A673 (cell line): ENCODE results near the gene GJB5. TPM values are rescaled to one million over a fixed set of nuclear protein-coding genes. Genes with fewer than 3 reads are reported as not detected.

Source experiments
- BruUV-seq: library from RNA; stranded (reverse); fragments of 400-500 nt; replicated peaks from 2 replicates; lab custom pipeline; 2021; lab: Mats Ljungman, UMichigan
- CTCF ChIA-PET: fragments of 300-600 bp; sonication (Branson Sonifier 250); formaldehyde crosslinking; loops from one replicate; lab custom pipeline; 2022; ENCODE audit warnings: antibody characterized with exemption; lab: Charles Lee
- POLR2A ChIA-PET: fragments of 300-600 bp; sonication (Branson Sonifier 250); formaldehyde crosslinking; loops from one replicate; lab custom pipeline; 2022; ENCODE audit warnings: antibody characterized with exemption; ENCODE audit not compliant: low non-redundant PET; lab: Charles Lee
- DNase-seq: peaks from one replicate; pipeline ENCODE4 v3.0.0-alpha.2; 2015; ENCODE audit warnings: low spot score
- H3K27ac ChIP-seq: fragments of 200-600 bp; sonication (generic); 2 replicates; pipeline ENCODE4 v1.5.1; 2016; ENCODE audit warnings: mixed run types, low read depth, mild to moderate bottlenecking, mixed read lengths, antibody characterized with exemption, low read length; ENCODE audit not compliant: poor library complexity, severe bottlenecking
- H3K27me3 ChIP-seq: fragments of 200-600 bp; sonication (generic); replicated peaks from 2 replicates; pipeline ENCODE4 v1.6.1; 2017; ENCODE audit warnings: mixed run types, low read depth, mild to moderate bottlenecking, mixed read lengths, antibody characterized with exemption, low read length; ENCODE audit not compliant: insufficient read depth, poor library complexity
- H3K36me3 ChIP-seq: fragments of 200-600 bp; sonication (generic); 2 replicates; pipeline ENCODE4 v1.6.1; 2016; ENCODE audit warnings: mixed run types, mild to moderate bottlenecking, mixed read lengths, antibody characterized with exemption, low read length; ENCODE audit not compliant: insufficient read depth, poor library complexity, severe bottlenecking
- H3K4me1 ChIP-seq: fragments of 200-600 bp; sonication (generic); 2 replicates; pipeline ENCODE4 v1.6.1; 2017; ENCODE audit warnings: mixed run types, mild to moderate bottlenecking, mixed read lengths, antibody characterized with exemption, low read length; ENCODE audit not compliant: insufficient read depth, poor library complexity, severe bottlenecking
- H3K4me3 ChIP-seq: fragments of 200-600 bp; sonication (generic); 2 replicates; pipeline ENCODE4 v1.5.1; 2016; ENCODE audit warnings: low read depth, mixed run types, mild to moderate bottlenecking, mixed read lengths, low read length; ENCODE audit not compliant: poor library complexity, severe bottlenecking
- H3K9me3 ChIP-seq: fragments of 200-600 bp; sonication (generic); 2 replicates; pipeline ENCODE4 v1.6.1; 2016; ENCODE audit warnings: mixed run types, low read depth, mild to moderate bottlenecking, mixed read lengths, antibody characterized with exemption, low read length; ENCODE audit not compliant: poor library complexity, severe bottlenecking
- CTCF ChIP-seq: fragments of 300-800, 200-600 bp; sonication (generic); conservative IDR thresholded peaks from 2 replicates; pipeline ENCODE4 v1.5.1; 2017; ENCODE audit warnings: low read depth, mild to moderate bottlenecking, antibody characterized with exemption, low read length, moderate library complexity, mixed read lengths
- EZH2 ChIP-seq: fragments of 200-600 bp; sonication (generic); IDR thresholded peaks from 2 replicates; pipeline ENCODE4 v1.6.1; 2017; ENCODE audit warnings: borderline replicate concordance, low read depth, mild to moderate bottlenecking, mixed read lengths, antibody characterized with exemption, low read length; ENCODE audit not compliant: poor library complexity, severe bottlenecking
- intact Hi-C: fragments of 100-400 bp; cut with micrococcal nuclease; formaldehyde crosslinking; loops from one replicate; pipeline ENCODE4 v1.10.0; 2022; ENCODE audit not compliant: unreplicated experiment
- total RNA-seq: library from RNA; stranded (reverse); gene quantifications from 2 replicates; pipeline ENCODE4 v1.2.3, GENCODE V29; 2021

The GJB5 gene
- total RNA-seq, 1 experiment from 2014 or later = not detected

- intact Hi-C loops = no loop called here
- H3K27ac ChIP-seq = no peak overlapping the region
- H3K4me3 ChIP-seq = no peak overlapping the region
- TF ChIP-seq EZH2 (no peak), CTCF (no peak)
- no peaks in the 10 kb centered on the region for H3K4me1 ChIP-seq
- no peak for DNase-seq
- no peaks in the 10 kb centered on the region for H3K27me3 ChIP-seq
- ChIA-PET POLR2A (no interaction called here), CTCF (no interaction called here)
- H3K9me3 ChIP-seq = no peaks in the 10 kb centered on the region
- H3K36me3 ChIP-seq = no peaks in the 10 kb centered on the region
- no TSS peak for BruUV-seq
Measured at GRCh38 chr1:34749992-34750391, 4.9 kb upstream of the GJB5 start.

- no peaks in the 10 kb centered on the region for H3K36me3 ChIP-seq
Measured at GRCh38 chr1:34750610-34751009, 4.2 kb upstream of the GJB5 start.

GRCh38 chr1:34753163-34753562, 1.7 kb upstream of the GJB5 start:
- TF ChIP-seq CTCF (no peak), EZH2 (no peak)

More at GRCh38 chr1:34750610-34751009, 4.2 kb upstream of the GJB5 start:
- no TSS peak for BruUV-seq
- DNase-seq = no peak
- Histone ChIP-seq H3K27me3 (no peaks in the 10 kb centered on the region), H3K27ac (no peak overlapping the region), H3K4me1 (no peaks in the 10 kb centered on the region), H3K9me3 (no peaks in the 10 kb centered on the region), H3K4me3 (no peak overlapping the region)
- intact Hi-C loops = no loop called here
- ChIA-PET CTCF (no interaction called here), POLR2A (interaction anchor here (0.6 kb wide), 1 partner anchor 776 kb away, joined by 11 read pairs; no protein-coding TSS in a partner anchor)
- TF ChIP-seq CTCF = no peak

More at GRCh38 chr1:34753163-34753562, 1.7 kb upstream of the GJB5 start:
- Histone ChIP-seq H3K4me3 (no peak overlapping the region), H3K27me3 (peaks cover 4% of the 10 kb centered on the region), H3K36me3 (no peaks in the 10 kb centered on the region), H3K27ac (no peak overlapping the region), H3K9me3 (no peaks in the 10 kb centered on the region), H3K4me1 (no peaks in the 10 kb centered on the region)
- no TSS peak for BruUV-seq
- intact Hi-C loops = no loop called here
- CTCF ChIA-PET = interaction anchor here (1.1 kb wide), 1 partner anchor 11 kb away, joined by 3 read pairs; no protein-coding TSS in a partner anchor
- no peak for DNase-seq
- POLR2A ChIA-PET = no interaction called here
